IMR-90 (cell line): ENCODE measurements around the gene B4GALNT2. TPM values are rescaled to one million over a fixed set of nuclear protein-coding genes. Genes with fewer than 3 reads are reported as not detected.

Source experiments
- ATAC-seq: fragments of 200-7000 bp; cut with Tn5 transposase; 2 replicates; pipeline ENCODE4 v1.9.1; 2020; ENCODE audit warnings: low read depth, mild to moderate bottlenecking, moderate library complexity
- BruUV-seq: library from RNA; stranded (reverse); fragments of 400-500 nt; replicated peaks from 2 replicates; lab custom pipeline; 2021; lab: Mats Ljungman, UMichigan
- CTCF ChIA-PET: fragments of 300-600 bp; formaldehyde crosslinking; extraction: SDS; loops from one replicate; lab custom pipeline; 2021; ENCODE audit warnings: antibody characterized with exemption; lab: Yijun Ruan, JAX
- POLR2A ChIA-PET: fragments of 300-600 bp; sonication (Branson Sonifier 250); formaldehyde crosslinking; loops from one replicate; lab custom pipeline; 2022; ENCODE audit warnings: antibody characterized with exemption; ENCODE audit not compliant: unreplicated experiment; lab: Charles Lee
- DNase-seq: peaks from one replicate; pipeline ENCODE4 v3.0.0; 2013
- H2AFZ ChIP-seq: replicated peaks from 2 replicates; pipeline ENCODE3; 2013; ENCODE audit warnings: low read length, mild to moderate bottlenecking; ENCODE audit not compliant: poor library complexity
- H2AK5ac ChIP-seq: 2 replicates; pipeline ENCODE4 v1.6.1; 2013; ENCODE audit warnings: low read depth, low read length, inconsistent platforms
- H2AK9ac ChIP-seq: replicated peaks from 2 replicates; pipeline ENCODE3; 2013; ENCODE audit warnings: mild to moderate bottlenecking, low read depth, low read length, moderate library complexity; ENCODE audit not compliant: poor library complexity
- H2BK120ac ChIP-seq: 2 replicates; pipeline ENCODE4 v1.6.1; 2013; ENCODE audit warnings: low read depth, low read length, inconsistent platforms
- H2BK15ac ChIP-seq: 3 replicates; pipeline ENCODE4 v1.6.1; 2013; ENCODE audit warnings: low read depth, low read length, inconsistent platforms
- H2BK20ac ChIP-seq: 2 replicates; pipeline ENCODE4 v1.6.1; 2013; ENCODE audit warnings: low read depth, mild to moderate bottlenecking, inconsistent platforms, low read length, moderate library complexity
- H2BK5ac ChIP-seq: 2 replicates; pipeline ENCODE4 v1.6.1; 2013; ENCODE audit warnings: mild to moderate bottlenecking, low read depth, low read length, inconsistent platforms; ENCODE audit not compliant: poor library complexity, severe bottlenecking
- H3K14ac ChIP-seq: replicated peaks from 2 replicates; pipeline ENCODE4 v1.6.1; 2013; ENCODE audit warnings: low read depth, low read length, inconsistent platforms
- H3K18ac ChIP-seq: 2 replicates; pipeline ENCODE4 v1.6.1; 2013; ENCODE audit warnings: low read depth, low read length, control low read depth
- H3K23ac ChIP-seq: 2 replicates; pipeline ENCODE4 v1.6.1; 2013; ENCODE audit warnings: low read depth, low read length, inconsistent platforms
- H3K27ac ChIP-seq: 2 replicates; pipeline ENCODE4 v1.5.1; 2013; ENCODE audit warnings: mild to moderate bottlenecking, control low read depth, low read length; ENCODE audit not compliant: insufficient read depth
- H3K27me3 ChIP-seq: 2 replicates; pipeline ENCODE4 v1.6.1; 2013; ENCODE audit warnings: low read length; ENCODE audit not compliant: control insufficient read depth, insufficient read depth
- H3K36me3 ChIP-seq: 2 replicates; pipeline ENCODE4 v1.6.1; 2013; ENCODE audit warnings: low read length, mixed read lengths; ENCODE audit not compliant: control insufficient read depth, insufficient read depth
- H3K4ac ChIP-seq: 2 replicates; pipeline ENCODE4 v1.6.1; 2013; ENCODE audit warnings: low read depth, low read length, inconsistent platforms
- H3K4me1 ChIP-seq: 2 replicates; pipeline ENCODE4 v1.6.1; 2013; ENCODE audit warnings: low read length, mixed read lengths; ENCODE audit not compliant: control insufficient read depth, insufficient read depth
- H3K4me2 ChIP-seq: 2 replicates; pipeline ENCODE4 v1.6.1; 2013; ENCODE audit warnings: low read depth, mild to moderate bottlenecking, control low read depth, low read length, moderate library complexity
- H3K4me3 ChIP-seq: 2 replicates; pipeline ENCODE4 v1.5.1; 2013; ENCODE audit warnings: low read depth, mild to moderate bottlenecking, control low read depth, low read length, moderate library complexity; ENCODE audit not compliant: insufficient read depth
- H3K56ac ChIP-seq: 2 replicates; pipeline ENCODE4 v1.6.1; 2013; ENCODE audit warnings: low read length, inconsistent platforms; ENCODE audit not compliant: insufficient read depth; ENCODE audit errors: extremely low read depth
- H3K79me1 ChIP-seq, 2 experiments: 2 replicates each; pipeline ENCODE4 v1.6.1; 2013; ENCODE audit warnings: low read length in 2 of 2, inconsistent platforms in 1 of 2, low read depth in 1 of 2
- H3K9ac ChIP-seq: 2 replicates; pipeline ENCODE4 v1.6.1; 2013; ENCODE audit warnings: low read depth, low read length, control low read depth
- H3K9me1 ChIP-seq: 2 replicates; pipeline ENCODE4 v1.6.1; 2013; ENCODE audit warnings: low read length, inconsistent platforms; ENCODE audit not compliant: insufficient read depth
- H3K9me3 ChIP-seq: 2 replicates; pipeline ENCODE4 v1.6.1; 2013; ENCODE audit warnings: low read length; ENCODE audit not compliant: control insufficient read depth, insufficient read depth
- H4K20me1 ChIP-seq: 2 replicates; pipeline ENCODE4 v1.6.1; 2013; ENCODE audit warnings: low read length, inconsistent platforms; ENCODE audit not compliant: insufficient read depth
- H4K5ac ChIP-seq: 2 replicates; pipeline ENCODE4 v1.6.1; 2013; ENCODE audit warnings: mild to moderate bottlenecking, low read depth, low read length, control low read depth
- H4K8ac ChIP-seq, 2 experiments: 2 replicates each; pipeline ENCODE4 v1.6.1; 2013; ENCODE audit warnings: low read depth in 2 of 2, low read length in 2 of 2, control low read depth in 1 of 2, inconsistent platforms in 1 of 2
- H4K91ac ChIP-seq: 2 replicates; pipeline ENCODE4 v1.6.1; 2013; ENCODE audit warnings: low read depth, low read length, inconsistent platforms; ENCODE audit not compliant: insufficient read depth
- BHLHE40 ChIP-seq: fragments of 150-350 bp; IDR thresholded peaks from 2 replicates; pipeline ENCODE4 v1.6.1; 2016; ENCODE audit warnings: mild to moderate bottlenecking, low read depth, low read length
- CEBPB ChIP-seq: IDR thresholded peaks from 2 replicates; pipeline ENCODE4 v1.6.1; 2012; ENCODE audit warnings: low read depth, low read length, improper control_type of control experiment
- CHD1 ChIP-seq: IDR thresholded peaks from 2 replicates; pipeline ENCODE4 v1.6.1; 2012; ENCODE audit warnings: low read depth, low read length, improper control_type of control experiment
- CTCF ChIP-seq: conservative IDR thresholded peaks from 2 replicates; pipeline ENCODE4 v1.5.1; 2012; ENCODE audit warnings: mild to moderate bottlenecking, low read depth, low read length, improper control_type of control experiment
- ELK1 ChIP-seq: fragments of 150-350 bp; IDR thresholded peaks from 2 replicates; pipeline ENCODE4 v1.6.1; 2016; ENCODE audit warnings: low read depth, mild to moderate bottlenecking, low read length, moderate library complexity, borderline replicate concordance
- FOS ChIP-seq: fragments of 150-350 bp; IDR thresholded peaks from 2 replicates; pipeline ENCODE4 v1.6.1; 2016; ENCODE audit warnings: low read depth, low read length
- MAFK ChIP-seq: IDR thresholded peaks from 2 replicates; pipeline ENCODE4 v1.6.1; 2012; ENCODE audit warnings: low read depth, low read length, improper control_type of control experiment
- MXI1 ChIP-seq: IDR thresholded peaks from 2 replicates; pipeline ENCODE4 v1.6.1; 2012; ENCODE audit warnings: low read depth, mild to moderate bottlenecking, low read length, moderate library complexity, borderline replicate concordance
- POLR2A ChIP-seq: IDR thresholded peaks from 2 replicates; pipeline ENCODE4 v1.6.1; 2012; ENCODE audit warnings: mild to moderate bottlenecking, low read depth, low read length
- RAD21 ChIP-seq: IDR thresholded peaks from 2 replicates; pipeline ENCODE4 v1.6.1; 2012; ENCODE audit warnings: low read length, improper control_type of control experiment
- RCOR1 ChIP-seq: IDR thresholded peaks from 2 replicates; pipeline ENCODE4 v1.6.1; 2012; ENCODE audit warnings: mild to moderate bottlenecking, low read length, improper control_type of control experiment; ENCODE audit not compliant: insufficient replicate concordance
- RFX5 ChIP-seq: IDR thresholded peaks from 2 replicates; pipeline ENCODE4 v1.8.0; 2012; ENCODE audit warnings: low read depth, mild to moderate bottlenecking, low read length, moderate library complexity
- WGBS, 2 experiments: methylation state at CpG; one replicate each; pipeline versions ENCODE4 v1.1.5 to v1.1.7; 2013; ENCODE audit warnings: missing lambda C conversion rate in 2 of 2; ENCODE audit not compliant: insufficient read length in 1 of 2; ENCODE audit errors: extremely low coverage in 2 of 2; 5-methylcytosine and 5-hydroxymethylcytosine counted together
- dilution Hi-C: fragments of 300-500 bp; cut with HindIII; formaldehyde crosslinking; loops from one replicate; pipeline ENCODE4 v1.14.3; 2018; ENCODE audit warnings: low sequenced_read_pairs; ENCODE audit not compliant: unreplicated experiment
- in situ Hi-C: fragments of 300-500 bp; cut with MboI; formaldehyde crosslinking; loops from 3 replicates; pipeline ENCODE4 v1.14.3; 2019; ENCODE audit warnings: low sequenced_read_pairs, inconsistent platforms, mixed read lengths
- intact Hi-C: fragments of 100-400 bp; cut with micrococcal nuclease; formaldehyde crosslinking; loops from 2 replicates; pipeline ENCODE4 v1.10.0; 2022
- polyA plus RNA-seq, 3 experiments: library from polyadenylated mRNA; depleted of rRNA; stranded (reverse); fragments of >200 nt; gene quantifications; 2 replicates each; pipeline ENCODE4 v1.2.3, GENCODE V29; 2012; ENCODE audit warnings: low replicate concordance in 1 of 3
- total RNA-seq: library from RNA; depleted of rRNA; stranded (reverse); fragments of >200 nt; gene quantifications from 2 replicates; pipeline ENCODE4 v1.2.3, GENCODE V29; 2012
- TF ChIP-seq, protein P1 (sequence below): fragments of 150-350 bp; IDR thresholded peaks from 2 replicates; pipeline ENCODE4 v1.6.1; 2017; ENCODE audit warnings: mild to moderate bottlenecking, antibody characterized with exemption, low read length, low read depth

Gene B4GALNT2
- total and polyA plus RNA-seq, 2 of the 4 experiments (the other 2 are of a cell fraction), result not detected

GRCh38 chr17:49225554-49226236, 93.1 kb downstream of the B4GALNT2 start:
- H3K27ac ChIP-seq, result no peak overlapping the region
- DNase-seq (no peak), ATAC-seq (no peak)
- no peak overlapping the region for H2BK5ac ChIP-seq
- ChIA-PET POLR2A (no interaction called here), CTCF (no interaction called here)
- no peaks in the 10 kb centered on the region; the same call in 1 of the 2 replicates for H3K4me1 ChIP-seq
- peaks cover 47% of the 10 kb centered on the region for H3K27me3 ChIP-seq
- in situ Hi-C loops (no loop called here), dilution Hi-C loops (no loop called here), intact Hi-C loops (loop anchor here (5.0 kb wide), 2 partner anchors 33 to 163 kb away; no protein-coding TSS in a partner anchor)
- TF ChIP-seq RAD21 (no peak), RFX5 (no peak), POLR2A (no peak), BHLHE40 (no peak), MAFK (no peak), CEBPB (no peak), RCOR1 (no peak), ELK1 (no peak), CTCF (no peak), FOS (no peak), CHD1 (no peak), MXI1 (no peak)
- TF ChIP-seq, protein P1, sequence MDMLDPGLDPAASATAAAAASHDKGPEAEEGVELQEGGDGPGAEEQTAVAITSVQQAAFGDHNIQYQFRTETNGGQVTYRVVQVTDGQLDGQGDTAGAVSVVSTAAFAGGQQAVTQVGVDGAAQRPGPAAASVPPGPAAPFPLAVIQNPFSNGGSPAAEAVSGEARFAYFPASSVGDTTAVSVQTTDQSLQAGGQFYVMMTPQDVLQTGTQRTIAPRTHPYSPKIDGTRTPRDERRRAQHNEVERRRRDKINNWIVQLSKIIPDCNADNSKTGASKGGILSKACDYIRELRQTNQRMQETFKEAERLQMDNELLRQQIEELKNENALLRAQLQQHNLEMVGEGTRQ, result no peak
- no peak overlapping the region for H2AK9ac ChIP-seq
- H4K8ac ChIP-seq, result no peak overlapping the region
- H2BK20ac ChIP-seq, result no peak overlapping the region
- no peaks in the 10 kb centered on the region for H3K9me1 ChIP-seq
- no peak overlapping the region for H2AK5ac ChIP-seq
- no peak overlapping the region for H3K18ac ChIP-seq
- no peak overlapping the region for H2AFZ ChIP-seq
- H3K4me2 ChIP-seq, result no peak overlapping the region
- no peak overlapping the region for H3K4ac ChIP-seq
- no peak overlapping the region for H2BK120ac ChIP-seq
- H3K9me3 ChIP-seq, result no peaks in the 10 kb centered on the region
- H3K79me1 ChIP-seq, result no peaks in the 10 kb centered on the region
- no peak overlapping the region for H3K9ac ChIP-seq
- no peaks in the 10 kb centered on the region for H3K36me3 ChIP-seq
- no peak overlapping the region for H3K23ac ChIP-seq
- H3K4me3 ChIP-seq, result no peak overlapping the region
- H4K91ac ChIP-seq, result no peak overlapping the region
- no peak overlapping the region for H3K14ac ChIP-seq
- H4K20me1 ChIP-seq, result no peaks in the 10 kb centered on the region
- no peak overlapping the region for H4K5ac ChIP-seq
- no TSS peak for BruUV-seq
- no peak overlapping the region for H3K56ac ChIP-seq
- H2BK15ac ChIP-seq, result no peak overlapping the region
- WGBS, 2 experiments, result 80% methylated on average over 4 of the region's 8 CpGs; no CpG with 5 or more reads in 1 of the 2 experiments
